Thyroid gland (tissue), 4 donors: ENCODE data around the gene WNK3. TPM values are rescaled to one million over a fixed set of nuclear protein-coding genes. Genes with fewer than 3 reads are reported as not detected.

Experiments used
- DNase-seq, 2 donors: peaks; one replicate each; pipeline ENCODE4 v3.0.0-alpha.2; 2019
- H3K27ac ChIP-seq, 3 donors: fragments of 200-600 bp; sonication (generic); 1 replicate in 2 of 3; 2 replicates in 1 of 3; pipeline ENCODE4 v1.5.1; 2016 to 2019; ENCODE audit warnings: mild to moderate bottlenecking in 1 of 3, moderate library complexity in 1 of 3
- H3K27me3 ChIP-seq: fragments of 200-600 bp; sonication (generic); one replicate; pipeline ENCODE4 v1.5.1; 2019
- H3K36me3 ChIP-seq, 2 donors: fragments of 200-600 bp; sonication (generic); one replicate each; pipeline ENCODE4 v1.5.1; 2016 to 2019
- H3K4me1 ChIP-seq, 2 donors: fragments of 200-600 bp; sonication (generic); one replicate each; pipeline ENCODE4 v1.5.1; 2017 to 2019
- H3K4me3 ChIP-seq, 3 donors: fragments of 200-600 bp; sonication (generic); replicated peaks in 1 of 3; 1 replicate in 2 of 3; 2 replicates in 1 of 3; pipeline ENCODE4 v1.5.1; 2016; ENCODE audit warnings: mild to moderate bottlenecking in 1 of 3
- H3K9me3 ChIP-seq: fragments of 200-600 bp; sonication (generic); one replicate; pipeline ENCODE4 v1.5.1; 2017
- CTCF ChIP-seq, 6 experiments: fragments of 200-600 bp in 3 of 6; fragments of 450-650 bp in 3 of 6; sonication (generic) in 3 of 6; IDR thresholded peaks; one replicate each; pipeline ENCODE4 v1.5.1; 2016 to 2019; ENCODE audit warnings: antibody characterized with exemption in 6 of 6, mild to moderate bottlenecking in 2 of 6, inconsistent platforms in 1 of 6, moderate library complexity in 1 of 6
- POLR2A ChIP-seq, 2 donors: fragments of 450-650 bp; IDR thresholded peaks; one replicate each; pipeline ENCODE4 v1.6.1; 2017; ENCODE audit warnings: antibody characterized with exemption in 2 of 2, mild to moderate bottlenecking in 2 of 2, moderate library complexity in 1 of 2
- WGBS, 2 donors: methylation state at CpG; one replicate each; pipeline ENCODE4 v1.1.5; 2017; 5-methylcytosine and 5-hydroxymethylcytosine counted together
- intact Hi-C: fragments of 100-400 bp; cut with DNase I; formaldehyde crosslinking; loops from one replicate; pipeline ENCODE4 v1.15.1; 2023
- total RNA-seq, 4 donors: library from RNA; depleted of rRNA; stranded (reverse); fragments of >200 nt; gene quantifications; one replicate each; pipeline ENCODE4 v1.2.3, GENCODE V29; 2016

The WNK3 gene
- total RNA-seq, 4 donors from 2014 or later = 2.3 to 7.0 (median 4.6) TPM

- H3K27me3 ChIP-seq = no peaks in the 10 kb centered on the region
- TF ChIP-seq CTCF (IDR thresholded peaks at IDR 0.05) (no peak), POLR2A (IDR thresholded peaks at IDR 0.05) (no peak)
- H3K4me1 ChIP-seq = no peaks in the 10 kb centered on the region
- DNase-seq = no peak
- no peak overlapping the region for H3K4me3 ChIP-seq
- no peaks in the 10 kb centered on the region for H3K9me3 ChIP-seq
- intact Hi-C loops = no loop called here
- no peaks in the 10 kb centered on the region for H3K36me3 ChIP-seq
- WGBS, 2 donors = 85 to 88% methylated on average over 2 of the region's 2 CpGs
- no peak overlapping the region for H3K27ac ChIP-seq
Observed at GRCh38 chrX:54291758-54292157, 66.1 kb downstream of the WNK3 start.

GRCh38 chrX:54288968-54289367, 68.9 kb downstream of the WNK3 start:
- Histone ChIP-seq H3K4me3 (no peak overlapping the region), H3K27ac (no peak overlapping the region), H3K9me3 (no peaks in the 10 kb centered on the region), H3K4me1 (no peaks in the 10 kb centered on the region), H3K27me3 (no peaks in the 10 kb centered on the region), H3K36me3 (no peaks in the 10 kb centered on the region)
- 85 to 100% methylated on average over 1 to 2 of the region's 2 CpGs for WGBS, 2 donors
- no peak for DNase-seq
- TF ChIP-seq POLR2A (IDR thresholded peaks at IDR 0.05) (no peak), CTCF (IDR thresholded peaks at IDR 0.05) (no peak)
- intact Hi-C loops = no loop called here

- Histone ChIP-seq H3K4me3 (no peak overlapping the region), H3K4me1 (no peaks in the 10 kb centered on the region), H3K9me3 (no peaks in the 10 kb centered on the region), H3K36me3 (no peaks in the 10 kb centered on the region), H3K27ac (no peak overlapping the region), H3K27me3 (no peaks in the 10 kb centered on the region)
- no peak for TF ChIP-seq POLR2A (IDR thresholded peaks at IDR 0.05)
- no peak for TF ChIP-seq CTCF (IDR thresholded peaks at IDR 0.05)
- DNase-seq = no peak
- intact Hi-C loops = no loop called here
Observed at GRCh38 chrX:54288277-54288676, 69.6 kb downstream of the WNK3 start.

- no peaks in the 10 kb centered on the region for H3K27me3 ChIP-seq
- TF ChIP-seq CTCF (IDR thresholded peaks at IDR 0.05) (no peak), POLR2A (IDR thresholded peaks at IDR 0.05) (no peak)
- H3K4me3 ChIP-seq = no peak overlapping the region
- no peaks in the 10 kb centered on the region for H3K36me3 ChIP-seq
- 72 to 82% methylated on average over 1 of the region's 1 CpG for WGBS, 2 donors
- no peak for DNase-seq
- no peaks in the 10 kb centered on the region for H3K9me3 ChIP-seq
- no peak overlapping the region for H3K27ac ChIP-seq
- intact Hi-C loops = no loop called here
- no peaks in the 10 kb centered on the region for H3K4me1 ChIP-seq
Observed at GRCh38 chrX:54281676-54282075, 76.2 kb downstream of the WNK3 start.

- Histone ChIP-seq H3K4me1 (no peaks in the 10 kb centered on the region), H3K36me3 (no peaks in the 10 kb centered on the region), H3K27ac (no peak overlapping the region), H3K9me3 (no peaks in the 10 kb centered on the region), H3K27me3 (no peaks in the 10 kb centered on the region), H3K4me3 (no peak overlapping the region)
- 95 to 100% methylated on average over 1 of the region's 1 CpG for WGBS, 2 donors
- no peak for TF ChIP-seq POLR2A (IDR thresholded peaks at IDR 0.05)
- no peak for TF ChIP-seq CTCF (IDR thresholded peaks at IDR 0.05)
- intact Hi-C loops = no loop called here
- no peak for DNase-seq
Observed at GRCh38 chrX:54280466-54280865, 77.4 kb downstream of the WNK3 start.
